Neuronal stem cell (in vitro differentiated cells): ENCODE data around the gene NCOR2.
"Not testable (repeated sequence)": the region's sequence is repeated elsewhere in the genome, so short reads cannot be mapped to it uniquely, and the experiment has no call there.

Experiments
- DNase-seq: peaks from one replicate; pipeline ENCODE4 v3.0.0-alpha.2; 2013; ENCODE audit warnings: low spot score
- H2AFZ ChIP-seq: one replicate; pipeline ENCODE4 v1.6.1; 2013; ENCODE audit warnings: mild to moderate bottlenecking, low read length, inconsistent platforms
- H2AK5ac ChIP-seq: 2 replicates; pipeline ENCODE4 v1.6.1; 2013; ENCODE audit warnings: low read depth, mild to moderate bottlenecking, inconsistent platforms, low read length, moderate library complexity, mixed read lengths
- H2BK120ac ChIP-seq: 2 replicates; pipeline ENCODE4 v1.6.1; 2013; ENCODE audit warnings: low read depth, mild to moderate bottlenecking, inconsistent platforms, low read length, moderate library complexity, mixed read lengths
- H2BK12ac ChIP-seq: one replicate; pipeline ENCODE4 v1.6.1; 2013; ENCODE audit warnings: low read length, inconsistent platforms
- H2BK15ac ChIP-seq: 2 replicates; pipeline ENCODE4 v1.6.1; 2013; ENCODE audit warnings: mild to moderate bottlenecking, low read length, inconsistent platforms, mixed read lengths
- H2BK5ac ChIP-seq: one replicate; pipeline ENCODE4 v1.6.1; 2013; ENCODE audit warnings: inconsistent platforms, mild to moderate bottlenecking, low read length, moderate library complexity
- H3K14ac ChIP-seq: one replicate; pipeline ENCODE4 v1.6.1; 2013; ENCODE audit warnings: low read length, inconsistent platforms
- H3K18ac ChIP-seq: 2 replicates; pipeline ENCODE4 v1.6.1; 2013; ENCODE audit warnings: low read length, inconsistent platforms
- H3K23ac ChIP-seq: 2 replicates; pipeline ENCODE4 v1.6.1; 2013; ENCODE audit warnings: low read depth, mild to moderate bottlenecking, mixed read lengths, low read length, inconsistent platforms; ENCODE audit not compliant: poor library complexity
- H3K27ac ChIP-seq: replicated peaks from 3 replicates; pipeline ENCODE4 v1.5.1; 2013; ENCODE audit warnings: low read length, inconsistent platforms
- H3K27me3 ChIP-seq, 3 experiments: 2 replicates each; pipeline ENCODE4 v1.6.1; 2013; ENCODE audit warnings: low read length in 3 of 3, mild to moderate bottlenecking in 2 of 3, inconsistent platforms in 1 of 3, low read depth in 1 of 3, mixed read lengths in 1 of 3, moderate library complexity in 1 of 3; ENCODE audit not compliant: control insufficient read depth in 3 of 3, insufficient read depth in 3 of 3
- H3K36me3 ChIP-seq, 2 donors: replicated peaks in 1 of 2; 2 replicates each; pipeline ENCODE4 v1.6.1; 2013; ENCODE audit warnings: low read length in 2 of 2; ENCODE audit not compliant: control insufficient read depth in 2 of 2, insufficient read depth in 2 of 2
- H3K4ac ChIP-seq: 2 replicates; pipeline ENCODE4 v1.6.1; 2013; ENCODE audit warnings: inconsistent platforms, mild to moderate bottlenecking, low read length, moderate library complexity
- H3K4me1 ChIP-seq, 2 donors: 1 replicate in 1 of 2; 2 replicates in 1 of 2; pipeline ENCODE4 v1.6.1; 2013; ENCODE audit warnings: low read length in 2 of 2, low read depth in 1 of 2; ENCODE audit not compliant: control insufficient read depth in 2 of 2, insufficient read depth in 1 of 2
- H3K4me2 ChIP-seq: one replicate; pipeline ENCODE4 v1.6.1; 2013; ENCODE audit warnings: mild to moderate bottlenecking, low read length, inconsistent platforms; ENCODE audit not compliant: insufficient read depth, poor library complexity, severe bottlenecking
- H3K4me3 ChIP-seq, 2 donors: 2 replicates each; pipeline ENCODE4 v1.5.1; 2013; ENCODE audit warnings: low read length in 2 of 2, mild to moderate bottlenecking in 2 of 2, inconsistent platforms in 1 of 2, moderate library complexity in 1 of 2
- H3K79me1 ChIP-seq: one replicate; pipeline ENCODE4 v1.6.1; 2013; ENCODE audit warnings: low read depth, mild to moderate bottlenecking, inconsistent platforms, low read length, moderate library complexity
- H3K9ac ChIP-seq: one replicate; pipeline ENCODE4 v1.6.1; 2013; ENCODE audit warnings: mild to moderate bottlenecking, low read depth, low read length, inconsistent platforms; ENCODE audit not compliant: poor library complexity
- H3K9me3 ChIP-seq, 2 donors: replicated peaks in 1 of 2; 2 replicates each; pipeline versions ENCODE3 to v1.6.1; 2013; ENCODE audit warnings: low read length in 2 of 2, mild to moderate bottlenecking in 2 of 2, inconsistent platforms in 1 of 2, low read depth in 1 of 2, mixed read lengths in 1 of 2, moderate library complexity in 1 of 2; ENCODE audit not compliant: control insufficient read depth in 2 of 2, insufficient read depth in 1 of 2
- H4K8ac ChIP-seq: one replicate; pipeline ENCODE4 v1.6.1; 2013; ENCODE audit warnings: low read depth, mild to moderate bottlenecking, inconsistent platforms, low read length, moderate library complexity
- H4K91ac ChIP-seq: one replicate; pipeline ENCODE4 v1.6.1; 2013; ENCODE audit warnings: low read length, low read depth, mild to moderate bottlenecking, inconsistent platforms; ENCODE audit not compliant: poor library complexity
- WGBS, 2 donors: extraction: QIAGEN DNeasy Blood & Tissue Kit; methylation state at CpG; one replicate each; pipeline ENCODE4 v1.1.7; 2013; ENCODE audit warnings: missing lambda C conversion rate in 2 of 2, mixed read lengths in 1 of 2; ENCODE audit not compliant: insufficient read length in 2 of 2, insufficient replicate concordance in 1 of 2; ENCODE audit errors: extremely low coverage in 2 of 2; 5-methylcytosine and 5-hydroxymethylcytosine counted together

NCOR2 gene

GRCh38 chr12:124584494-124584893 is 17.1 kb upstream of the NCOR2 start:
- not testable (repeated sequence) for H3K4me3 ChIP-seq, H2BK15ac ChIP-seq, H3K27ac ChIP-seq

GRCh38 chr12:124583854-124584253 is 16.4 kb upstream of the NCOR2 start:
- no peak overlapping the region for H2BK15ac ChIP-seq
- no peaks in the 10 kb centered on the region for H3K79me1 ChIP-seq
- no peak for DNase-seq
- H3K36me3 ChIP-seq, result no peaks in the 10 kb centered on the region
- H3K9ac ChIP-seq, result no peak overlapping the region
- H2BK5ac ChIP-seq, result no peak overlapping the region
- no peak overlapping the region for H2BK120ac ChIP-seq
- no peak overlapping the region for H2AK5ac ChIP-seq
- H3K4me3 ChIP-seq, result no peak overlapping the region
- no peak overlapping the region for H3K23ac ChIP-seq
- H3K4me1 ChIP-seq, result peaks cover 0 to 3% of the 10 kb centered on the region in 2 donors
- H4K8ac ChIP-seq, result no peak overlapping the region
- no CpG with 5 or more reads among the region's 10 CpGs for WGBS, 2 donors
- no peak overlapping the region for H3K14ac ChIP-seq
- peaks cover 0 to 5% of the 10 kb centered on the region in 2 donors for H3K9me3 ChIP-seq
- peaks cover 0 to 4% (median 0%) of the 10 kb centered on the region in 3 experiments for H3K27me3 ChIP-seq
- peak overlapping the region; percentile 59 for H3K18ac ChIP-seq
- no peak overlapping the region for H4K91ac ChIP-seq
- H2AFZ ChIP-seq, result no peak overlapping the region
- H2BK12ac ChIP-seq, result no peak overlapping the region
- H3K4me2 ChIP-seq, result no peak overlapping the region
- H3K27ac ChIP-seq, result no peak overlapping the region
- H3K4ac ChIP-seq, result no peak overlapping the region

More at GRCh38 chr12:124584494-124584893, 17.1 kb upstream of the NCOR2 start:
- not testable (repeated sequence) for H2AFZ ChIP-seq, H3K4ac ChIP-seq, H3K36me3 ChIP-seq, H3K27me3 ChIP-seq, H3K9ac ChIP-seq, H3K4me2 ChIP-seq, H2AK5ac ChIP-seq, H3K18ac ChIP-seq, H2BK12ac ChIP-seq, H3K23ac ChIP-seq, H2BK5ac ChIP-seq, H2BK120ac ChIP-seq, H4K91ac ChIP-seq, H3K79me1 ChIP-seq, DNase-seq, H4K8ac ChIP-seq, H3K14ac ChIP-seq, H3K4me1 ChIP-seq, H3K9me3 ChIP-seq
- WGBS, 2 donors, result no CpG with 5 or more reads among the region's 7 CpGs

DNA sequence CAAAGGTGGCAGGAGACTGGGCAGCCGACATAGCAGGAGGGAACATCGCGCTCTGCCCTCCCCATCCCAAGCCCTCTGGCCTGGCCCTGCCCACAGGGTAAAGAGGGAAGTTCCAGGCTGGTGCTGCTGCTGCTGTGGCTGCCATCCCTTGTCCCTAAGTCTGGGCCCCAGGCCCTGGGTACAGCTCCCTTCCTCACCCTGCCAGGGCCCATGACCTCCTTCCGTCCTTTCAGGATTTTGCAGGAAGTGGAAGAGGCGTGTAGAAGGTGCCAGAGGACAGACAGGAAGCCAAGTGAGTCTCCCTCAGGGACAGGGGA is 14.7 kb upstream of the NCOR2 start:
- H2AK5ac ChIP-seq, result no peak overlapping the region
- H2AFZ ChIP-seq, result peak overlapping the region; percentile 35
- no peaks in the 10 kb centered on the region for H3K27me3 ChIP-seq
- H2BK5ac ChIP-seq, result no peak overlapping the region
- no peak overlapping the region for H3K4me3 ChIP-seq
- H3K23ac ChIP-seq, result peak overlapping the region; percentile 75
- H4K8ac ChIP-seq, result no peak overlapping the region
- H2BK120ac ChIP-seq, result no peak overlapping the region
- no peak overlapping the region for H4K91ac ChIP-seq
- WGBS, 2 donors, result no CpG with 5 or more reads among the region's 5 CpGs
- no peak overlapping the region for H3K27ac ChIP-seq
- H3K4ac ChIP-seq, result no peak overlapping the region
- no peak for DNase-seq
- H2BK15ac ChIP-seq, result no peak overlapping the region
- H3K4me2 ChIP-seq, result no peak overlapping the region
- peak overlapping the region; percentile 10 for H3K14ac ChIP-seq
- peak overlapping the region; percentile 4 for H2BK12ac ChIP-seq
- no peaks in the 10 kb centered on the region for H3K79me1 ChIP-seq
- no peak overlapping the region for H3K9ac ChIP-seq
- no peaks in the 10 kb centered on the region for H3K4me1 ChIP-seq
- H3K36me3 ChIP-seq, result no peaks in the 10 kb centered on the region
- H3K9me3 ChIP-seq, result peaks cover 1 to 6% of the 10 kb centered on the region in 2 donors
- peak overlapping the region; percentile 81 for H3K18ac ChIP-seq

DNA sequence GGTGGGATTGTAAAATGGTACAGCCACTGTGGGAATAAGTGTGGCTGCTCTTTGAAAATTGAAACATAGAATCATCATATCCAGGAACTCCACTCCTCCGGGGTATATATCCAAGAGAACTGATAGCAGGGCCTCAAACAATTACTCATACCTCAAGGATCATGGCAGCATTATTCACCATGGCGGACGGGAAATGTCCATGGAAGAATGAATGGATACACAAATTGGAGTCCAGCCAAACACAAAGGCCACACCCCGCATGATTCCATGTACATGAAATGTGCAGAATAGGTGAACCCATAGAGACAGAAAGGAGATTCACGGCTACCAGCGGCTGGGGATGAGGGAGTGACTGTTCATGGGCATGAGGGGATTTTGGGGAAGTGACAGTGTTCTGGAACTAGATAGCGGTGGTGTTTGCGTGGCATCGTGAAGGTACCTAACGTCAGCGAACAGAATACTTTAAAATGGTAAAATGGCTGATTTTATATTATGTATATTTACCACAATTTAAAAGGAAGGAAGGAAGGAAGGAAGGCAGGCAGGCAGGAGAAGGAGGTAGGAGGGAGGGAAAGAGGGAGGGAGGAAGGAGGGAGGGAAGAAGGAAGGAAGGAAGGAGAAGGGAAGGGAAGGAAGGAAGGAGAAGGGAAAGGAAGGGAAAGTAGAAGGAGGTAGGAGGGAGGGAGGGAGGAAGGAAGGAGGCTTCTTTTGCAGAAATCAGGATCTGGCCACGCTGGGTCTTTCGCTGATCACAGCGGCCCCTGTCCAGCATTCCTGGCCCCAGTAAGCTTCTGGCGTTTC is 14.1 kb upstream of the NCOR2 start:
- Histone ChIP-seq H3K4me2 (no peak overlapping the region), H4K91ac (no peak overlapping the region), H3K9me3 (peaks cover 7 to 12% of the 10 kb centered on the region in 2 donors), H2AK5ac (no peak overlapping the region), H3K9ac (no peak overlapping the region), H3K36me3 (no peaks in the 10 kb centered on the region), H3K27ac (no peak overlapping the region), H2BK5ac (no peak overlapping the region), H2BK15ac (no peak overlapping the region), H3K4me3 (no peak overlapping the region), H3K4ac (no peak overlapping the region), H3K14ac (no peak overlapping the region), H2BK120ac (no peak overlapping the region), H2BK12ac (peak overlapping the region; percentile 4), H3K18ac (no peak overlapping the region), H3K79me1 (no peaks in the 10 kb centered on the region), H2AFZ (peak overlapping the region; percentile 35), H4K8ac (no peak overlapping the region), H3K4me1 (no peaks in the 10 kb centered on the region), H3K27me3 (no peaks in the 10 kb centered on the region), H3K23ac (peak overlapping the region; percentile 75)
- no CpG with 5 or more reads among the region's 15 CpGs for WGBS, 2 donors
- no peak for DNase-seq
